ENCODE results near the gene GIN1.

GIN1 gene

DNA sequence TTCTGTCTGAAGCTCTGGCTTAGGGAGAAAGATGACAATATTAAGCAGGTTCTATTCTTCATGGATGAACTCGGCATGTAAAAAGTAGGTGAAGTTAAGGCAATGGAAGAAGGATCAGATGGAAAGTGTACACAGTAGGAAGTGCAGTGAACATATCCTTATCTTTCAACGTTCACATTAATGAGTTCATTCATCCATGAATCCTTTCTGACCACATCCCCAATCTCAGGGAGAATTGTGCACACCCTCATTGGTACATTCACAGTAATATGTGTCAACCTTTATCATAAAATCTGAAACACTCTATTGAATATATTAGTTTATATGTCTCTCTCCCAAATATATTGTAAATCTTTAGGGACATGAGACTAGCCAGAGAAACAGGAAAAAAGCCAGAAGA lies 5.5 kb downstream of the GIN1 start:
- peaks cover 17% of the 10 kb centered on the region for H3K79me2 ChIP-seq
- no peaks in the 10 kb centered on the region for H3K9me3 ChIP-seq (ENCODE audit: control insufficient read depth, low read length)
- no peak overlapping the region for H3K9ac ChIP-seq
- no peak overlapping the region for H3K4me3 ChIP-seq (ENCODE audit: low read depth, low read length)
- H3K4me2 ChIP-seq (ENCODE audit: low read length): no peak overlapping the region
- no peaks in the 10 kb centered on the region for H3K36me3 ChIP-seq (ENCODE audit: control insufficient read depth, insufficient read depth, low read length)
- TF ChIP-seq, protein P1, sequence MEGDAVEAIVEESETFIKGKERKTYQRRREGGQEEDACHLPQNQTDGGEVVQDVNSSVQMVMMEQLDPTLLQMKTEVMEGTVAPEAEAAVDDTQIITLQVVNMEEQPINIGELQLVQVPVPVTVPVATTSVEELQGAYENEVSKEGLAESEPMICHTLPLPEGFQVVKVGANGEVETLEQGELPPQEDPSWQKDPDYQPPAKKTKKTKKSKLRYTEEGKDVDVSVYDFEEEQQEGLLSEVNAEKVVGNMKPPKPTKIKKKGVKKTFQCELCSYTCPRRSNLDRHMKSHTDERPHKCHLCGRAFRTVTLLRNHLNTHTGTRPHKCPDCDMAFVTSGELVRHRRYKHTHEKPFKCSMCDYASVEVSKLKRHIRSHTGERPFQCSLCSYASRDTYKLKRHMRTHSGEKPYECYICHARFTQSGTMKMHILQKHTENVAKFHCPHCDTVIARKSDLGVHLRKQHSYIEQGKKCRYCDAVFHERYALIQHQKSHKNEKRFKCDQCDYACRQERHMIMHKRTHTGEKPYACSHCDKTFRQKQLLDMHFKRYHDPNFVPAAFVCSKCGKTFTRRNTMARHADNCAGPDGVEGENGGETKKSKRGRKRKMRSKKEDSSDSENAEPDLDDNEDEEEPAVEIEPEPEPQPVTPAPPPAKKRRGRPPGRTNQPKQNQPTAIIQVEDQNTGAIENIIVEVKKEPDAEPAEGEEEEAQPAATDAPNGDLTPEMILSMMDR (IDR thresholded peaks at IDR 0.05): no peak
- H3K4me1 ChIP-seq: no peaks in the 10 kb centered on the region
- no peak overlapping the region for H2AFZ ChIP-seq
- no peaks in the 10 kb centered on the region for H3K27me3 ChIP-seq (ENCODE audit: control insufficient read depth, insufficient read depth, low read length)
- no peak overlapping the region for H3K27ac ChIP-seq

- TF ChIP-seq, protein P1 (IDR thresholded peaks at IDR 0.05): no peak
- Histone ChIP-seq H3K27ac (no peak overlapping the region), H2AFZ (no peak overlapping the region), H3K27me3 (ENCODE audit: control insufficient read depth, insufficient read depth, low read length) (no peaks in the 10 kb centered on the region), H3K4me2 (ENCODE audit: low read length) (no peak overlapping the region), H3K4me1 (no peaks in the 10 kb centered on the region), H3K9me3 (ENCODE audit: control insufficient read depth, low read length) (no peaks in the 10 kb centered on the region), H3K4me3 (ENCODE audit: low read depth, low read length) (no peak overlapping the region), H3K36me3 (ENCODE audit: control insufficient read depth, insufficient read depth, low read length) (no peaks in the 10 kb centered on the region), H3K79me2 (peaks cover 6% of the 10 kb centered on the region), H3K9ac (no peak overlapping the region)
Measured at GRCh38 chr5:103112910-103113309, 7.0 kb downstream of the GIN1 start.

DNA sequence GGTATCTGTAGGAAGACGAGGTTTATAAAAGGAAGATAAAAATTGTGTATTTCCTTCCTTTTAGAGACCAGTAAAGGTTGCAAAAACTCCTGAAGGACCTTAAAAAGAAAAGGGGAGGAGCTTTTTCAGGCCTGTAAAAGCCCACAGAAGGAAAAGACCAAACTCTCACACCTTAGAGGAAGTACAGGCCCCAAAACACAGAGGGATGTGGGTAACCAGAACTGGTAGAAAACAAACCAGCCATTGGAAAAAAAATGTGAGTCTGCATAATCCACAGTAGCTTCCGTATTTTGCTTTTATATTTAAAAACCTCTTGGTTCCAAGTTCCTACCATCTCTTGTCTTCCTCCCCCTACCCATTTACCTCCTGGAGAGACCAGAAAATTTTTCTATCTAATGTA lies 8.5 kb downstream of the GIN1 start:
- Histone ChIP-seq H3K9me3 (ENCODE audit: control insufficient read depth, low read length) (no peaks in the 10 kb centered on the region), H3K4me3 (ENCODE audit: low read depth, low read length) (no peak overlapping the region), H2AFZ (no peak overlapping the region), H3K4me1 (no peaks in the 10 kb centered on the region), H3K36me3 (ENCODE audit: control insufficient read depth, insufficient read depth, low read length) (no peaks in the 10 kb centered on the region), H3K4me2 (ENCODE audit: low read length) (no peak overlapping the region), H3K27ac (no peak overlapping the region), H3K27me3 (ENCODE audit: control insufficient read depth, insufficient read depth, low read length) (no peaks in the 10 kb centered on the region), H3K9ac (no peak overlapping the region), H3K79me2 (peaks cover 6% of the 10 kb centered on the region)
- TF ChIP-seq, protein P1 (IDR thresholded peaks at IDR 0.05): no peak

DNA sequence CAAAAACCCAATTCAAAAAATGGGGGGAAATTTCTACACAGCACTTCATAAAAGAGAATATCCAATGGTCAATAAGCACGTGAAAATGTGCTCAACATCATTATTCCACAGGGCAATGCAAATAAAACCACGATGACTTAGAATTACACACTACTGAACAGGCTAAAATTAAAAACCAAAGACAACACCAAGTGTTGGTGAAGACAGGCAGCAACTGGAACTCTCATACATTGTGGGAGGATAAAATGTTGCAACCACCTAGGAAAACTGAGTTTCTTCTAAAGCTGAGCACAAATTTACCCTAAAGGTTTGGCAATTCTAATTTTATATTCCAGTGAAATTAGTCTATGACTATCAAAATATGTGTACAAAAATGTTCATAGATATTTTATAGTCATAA lies 9.5 kb downstream of the GIN1 start:
- Histone ChIP-seq H3K9me3 (ENCODE audit: control insufficient read depth, low read length) (no peaks in the 10 kb centered on the region), H3K27ac (no peak overlapping the region), H3K4me1 (no peaks in the 10 kb centered on the region), H3K36me3 (ENCODE audit: control insufficient read depth, insufficient read depth, low read length) (no peaks in the 10 kb centered on the region), H3K79me2 (peaks cover 6% of the 10 kb centered on the region), H3K4me2 (ENCODE audit: low read length) (no peak overlapping the region), H3K27me3 (ENCODE audit: control insufficient read depth, insufficient read depth, low read length) (no peaks in the 10 kb centered on the region), H2AFZ (no peak overlapping the region), H3K9ac (no peak overlapping the region), H3K4me3 (ENCODE audit: low read depth, low read length) (no peak overlapping the region)
- TF ChIP-seq, protein P1 (IDR thresholded peaks at IDR 0.05): no peak

DNA sequence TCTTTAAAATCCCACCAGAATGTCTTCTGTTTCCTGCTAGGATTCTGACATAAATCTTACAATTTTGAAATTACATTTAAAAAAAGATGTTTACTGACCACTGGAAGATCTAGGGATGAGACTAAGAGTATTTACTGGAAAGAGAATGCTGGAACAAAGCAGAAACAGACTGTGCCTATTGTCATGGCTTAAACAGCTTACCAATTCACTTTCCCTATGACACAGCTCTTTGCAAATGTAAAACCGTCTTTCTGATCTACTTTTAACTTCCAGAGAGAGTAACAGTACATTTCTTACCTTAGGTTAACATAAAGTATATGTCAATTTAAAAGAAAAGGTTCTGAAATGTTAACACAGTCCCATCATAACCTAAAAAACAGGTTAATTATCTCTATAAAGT lies 10.7 kb downstream of the GIN1 start:
- no peaks in the 10 kb centered on the region for H3K36me3 ChIP-seq (ENCODE audit: control insufficient read depth, insufficient read depth, low read length)
- H3K27me3 ChIP-seq (ENCODE audit: control insufficient read depth, insufficient read depth, low read length): no peaks in the 10 kb centered on the region
- no peaks in the 10 kb centered on the region for H3K4me1 ChIP-seq
- TF ChIP-seq, protein P1 (IDR thresholded peaks at IDR 0.05): no peak
- H2AFZ ChIP-seq: no peak overlapping the region
- no peak overlapping the region for H3K4me3 ChIP-seq (ENCODE audit: low read depth, low read length)
- no peak overlapping the region for H3K27ac ChIP-seq
- no peaks in the 10 kb centered on the region for H3K9me3 ChIP-seq (ENCODE audit: control insufficient read depth, low read length)
- no peak overlapping the region for H3K9ac ChIP-seq
- H3K79me2 ChIP-seq: peaks cover 3% of the 10 kb centered on the region
- no peak overlapping the region for H3K4me2 ChIP-seq (ENCODE audit: low read length)
